ENCODE measurements around the gene DCPS.

GRCh38 chr11:126393143-126393542 lies 89.3 kb downstream of the DCPS start:
- TF ChIP-seq EZH2 (IDR thresholded peaks at IDR 0.05; ENCODE audit: insufficient read depth, poor library complexity, severe bottlenecking) (no peak), EZH2phosphoT487 (IDR thresholded peaks at IDR 0.05; ENCODE audit: insufficient read depth, low read depth) (no peak)
